Stimulated activated CD8-positive, alpha-beta memory T cell treated with anti-CD3 and anti-CD28 coated beads, Interleukin-4, amount 100 ng/mL, for 24 hours (primary cell): ENCODE measurements around the gene SOX12.

Source experiments
- DNase-seq: peaks from one replicate; pipeline ENCODE4 v3.0.0-alpha.2; 2020; ENCODE audit warnings: low read depth

The SOX12 gene

GRCh38 chr20:301886-302848 is 23.2 kb upstream of the SOX12 start:
- DNase-seq: no peak

- no peak for DNase-seq
Measured at GRCh38 chr20:305745-306144, 19.6 kb upstream of the SOX12 start.

- no peak for DNase-seq
Measured at GRCh38 chr20:308427-309038, 16.8 kb upstream of the SOX12 start.

DNA sequence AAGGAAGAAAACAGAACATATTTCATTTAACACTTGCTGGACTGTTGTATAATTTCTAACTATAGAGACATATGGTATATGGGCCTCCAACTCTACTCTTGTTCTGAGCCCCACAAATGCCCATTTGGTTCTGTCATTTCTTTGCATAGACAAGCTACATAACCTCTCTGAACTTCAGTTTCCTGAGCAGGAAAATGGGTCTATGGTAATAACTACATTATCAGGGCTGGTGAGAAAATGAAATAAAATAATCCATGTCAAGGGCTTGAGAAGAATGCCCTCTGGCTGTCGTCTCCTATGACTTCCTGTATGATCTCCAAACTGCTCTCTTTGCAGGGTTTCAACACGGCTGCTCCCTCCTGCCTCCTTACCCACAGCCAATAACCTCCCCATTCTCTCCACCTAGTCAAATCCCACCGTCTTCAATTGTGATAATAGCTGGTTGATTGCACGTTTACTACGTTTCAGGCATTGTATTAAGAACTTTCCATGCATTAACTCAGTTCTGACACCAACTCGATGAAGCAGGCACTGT is 16.0 kb upstream of the SOX12 start:
- no peak for DNase-seq

GRCh38 chr20:309841-310644 is 15.3 kb upstream of the SOX12 start:
- DNase-seq: peak; percentile 73

DNA sequence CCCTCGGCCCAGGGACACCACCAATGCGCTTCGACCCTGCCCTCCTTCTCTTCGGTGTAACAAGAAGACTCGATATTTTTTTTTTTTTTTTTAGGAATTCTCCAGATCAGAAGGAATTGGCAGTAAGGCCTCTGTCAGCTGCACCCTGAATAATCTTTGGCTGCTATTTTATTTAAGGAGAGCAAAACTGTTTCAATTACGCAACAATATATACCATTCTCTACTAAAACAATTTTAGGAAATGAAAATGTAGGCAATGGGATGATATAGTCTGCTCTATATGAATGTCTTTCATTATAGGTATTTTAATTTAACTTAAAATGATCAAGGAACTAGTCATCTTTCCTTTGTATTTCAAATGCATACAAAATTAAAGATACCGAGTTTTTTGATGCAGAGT is 14.7 kb upstream of the SOX12 start:
- no peak for DNase-seq

- no peak for DNase-seq
Measured at GRCh38 chr20:311609-312008, 13.7 kb upstream of the SOX12 start.

GRCh38 chr20:312067-312466 is 13.3 kb upstream of the SOX12 start:
- DNase-seq: no peak

DNA sequence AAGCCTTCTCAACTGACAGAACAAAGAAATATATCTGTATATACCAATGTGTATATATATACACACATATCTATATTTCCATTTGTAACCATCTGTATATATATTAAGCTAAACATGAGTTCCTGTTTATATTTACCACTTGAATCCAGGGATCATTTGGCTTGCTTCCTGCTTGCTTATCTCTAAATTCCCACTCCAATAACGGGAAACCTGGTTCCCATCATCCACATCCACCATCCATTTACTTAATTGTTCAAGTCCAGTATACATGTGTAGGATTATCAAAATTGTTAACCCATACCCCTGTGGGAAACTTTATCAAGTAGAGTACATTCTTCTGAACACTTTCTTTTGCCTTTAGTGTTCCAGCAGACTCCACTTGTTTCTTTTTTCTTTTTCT is 12.5 kb upstream of the SOX12 start:
- no peak for DNase-seq

GRCh38 chr20:313402-313801 is 11.9 kb upstream of the SOX12 start:
- DNase-seq: no peak

DNA sequence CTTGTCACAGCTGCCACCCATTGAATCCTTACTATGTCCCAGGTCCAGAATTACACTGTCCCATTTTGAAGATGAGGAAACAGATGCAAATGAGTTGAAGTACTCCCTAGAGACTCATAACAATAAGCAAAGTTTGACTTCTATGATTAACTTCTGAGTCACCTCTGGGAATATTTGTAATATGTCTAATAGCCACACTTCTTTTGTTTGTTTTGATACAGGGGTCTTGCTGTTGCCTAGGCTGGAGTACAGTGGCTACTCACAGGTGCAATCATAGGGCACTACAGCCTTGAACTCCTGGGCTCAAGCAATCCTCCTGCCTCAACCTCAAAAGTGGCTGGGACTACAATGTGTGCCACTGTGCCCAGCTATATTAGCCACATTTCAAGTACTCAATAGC is 11.4 kb upstream of the SOX12 start:
- no peak for DNase-seq

- no peak for DNase-seq
Measured at GRCh38 chr20:316316-317068, 8.9 kb upstream of the SOX12 start.

DNA sequence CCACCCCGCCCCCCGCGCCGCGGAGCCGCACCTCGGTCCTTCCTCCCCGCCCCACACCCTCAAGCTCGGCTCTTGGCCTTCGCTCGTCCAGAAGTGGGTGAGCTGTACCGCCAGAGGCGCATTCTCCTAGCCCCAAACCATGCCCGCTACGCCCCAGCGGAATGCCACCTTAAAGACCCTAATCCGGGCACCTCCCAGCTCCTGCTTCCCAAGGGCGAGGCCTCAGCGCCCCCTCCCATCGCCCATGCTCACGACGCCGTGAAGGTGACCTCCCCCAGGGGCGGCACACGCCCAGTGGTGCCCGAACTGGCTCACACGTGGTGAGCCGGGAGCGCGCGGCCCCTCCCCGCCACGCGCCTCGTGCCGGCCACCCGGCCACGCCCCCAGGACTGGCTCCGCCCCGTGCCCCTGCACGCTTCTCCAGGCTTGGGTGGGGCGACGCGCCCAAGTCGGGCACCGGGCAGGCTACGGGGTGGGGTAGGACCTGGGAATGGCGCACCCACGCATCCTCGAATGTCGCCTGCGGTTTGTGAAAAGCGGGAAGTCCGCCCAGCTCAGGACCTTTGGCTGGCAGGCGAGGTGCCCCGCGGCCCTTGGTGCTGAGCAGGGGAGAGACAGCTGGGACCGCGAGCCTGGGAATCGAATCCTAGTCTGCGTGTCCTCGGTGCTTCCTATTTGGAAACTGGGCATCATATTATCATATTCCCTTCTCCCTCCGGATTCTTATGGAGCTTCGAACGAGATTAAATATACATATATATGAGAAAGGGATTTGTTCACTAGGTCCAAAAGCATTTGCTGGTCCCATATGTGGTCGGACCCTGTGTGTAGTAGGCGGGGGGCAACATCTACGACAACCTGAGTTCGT is 941 bp upstream of the SOX12 start:
- DNase-seq: peak; percentile 86

DNA sequence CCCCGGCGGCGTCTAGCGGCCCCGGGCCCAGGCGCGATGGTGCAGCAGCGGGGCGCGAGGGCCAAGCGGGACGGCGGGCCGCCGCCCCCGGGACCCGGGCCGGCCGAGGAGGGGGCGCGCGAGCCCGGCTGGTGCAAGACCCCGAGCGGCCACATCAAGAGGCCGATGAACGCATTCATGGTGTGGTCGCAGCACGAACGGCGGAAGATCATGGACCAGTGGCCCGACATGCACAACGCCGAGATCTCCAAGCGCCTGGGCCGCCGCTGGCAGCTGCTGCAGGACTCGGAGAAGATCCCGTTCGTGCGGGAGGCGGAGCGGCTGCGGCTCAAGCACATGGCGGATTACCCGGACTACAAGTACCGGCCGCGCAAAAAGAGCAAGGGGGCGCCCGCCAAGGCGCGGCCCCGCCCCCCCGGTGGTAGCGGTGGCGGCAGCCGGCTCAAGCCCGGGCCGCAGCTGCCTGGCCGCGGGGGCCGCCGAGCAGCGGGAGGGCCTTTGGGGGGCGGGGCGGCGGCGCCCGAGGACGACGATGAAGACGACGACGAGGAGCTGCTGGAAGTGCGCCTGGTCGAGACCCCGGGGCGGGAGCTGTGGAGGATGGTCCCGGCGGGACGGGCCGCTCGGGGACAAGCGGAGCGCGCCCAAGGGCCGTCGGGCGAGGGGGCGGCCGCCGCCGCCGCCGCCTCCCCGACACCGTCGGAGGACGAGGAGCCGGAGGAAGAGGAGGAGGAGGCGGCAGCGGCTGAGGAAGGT is 715 bp downstream of the SOX12 start:
- DNase-seq: no peak

GRCh38 chr20:326645-327185 is 1.4 kb downstream of the SOX12 start:
- DNase-seq: no peak

- peak; percentile 61 for DNase-seq
Measured at GRCh38 chr20:327186-328026, 2.1 kb downstream of the SOX12 start.

GRCh38 chr20:328027-328974 is 2.9 kb downstream of the SOX12 start:
- no peak for DNase-seq
